GM23338 (cell line): Measurements from ENCODE around the gene ZCCHC4. TPM values are rescaled to one million over a fixed set of nuclear protein-coding genes. Genes with fewer than 3 reads are reported as not detected.

Experiments used
- ATAC-seq: fragments of 200-7000 bp; cut with Tn5 transposase; 3 replicates; pipeline ENCODE4 v1.9.1; 2020
- DNase-seq: peaks from one replicate; pipeline ENCODE4 v3.0.0-alpha.2; 2015; ENCODE audit warnings: low spot score
- H2AFZ ChIP-seq: fragments of 200-600 bp; sonication (generic); 2 replicates; pipeline ENCODE4 v1.8.0; 2016; ENCODE audit warnings: antibody characterized with exemption, mild to moderate bottlenecking, moderate library complexity
- H3F3A ChIP-seq: fragments of 200-600 bp; sonication (generic); replicated peaks from 2 replicates; pipeline ENCODE4 v1.8.0; 2017; ENCODE audit warnings: antibody characterized with exemption, mixed run types, low read depth
- H3K27ac ChIP-seq: fragments of 200-600 bp; sonication (generic); 2 replicates; pipeline ENCODE4 v1.6.1; 2016; ENCODE audit warnings: low read depth
- H3K27me3 ChIP-seq: fragments of 200-600 bp; sonication (generic); 2 replicates; pipeline ENCODE4 v1.8.0; 2016; ENCODE audit warnings: mild to moderate bottlenecking, mixed run types, moderate library complexity; ENCODE audit not compliant: insufficient read depth
- H3K36me3 ChIP-seq: fragments of 200-600 bp; sonication (generic); 2 replicates; pipeline ENCODE4 v1.8.0; 2016; ENCODE audit warnings: mild to moderate bottlenecking; ENCODE audit not compliant: insufficient read depth
- H3K4me1 ChIP-seq: fragments of 200-600 bp; sonication (generic); 2 replicates; pipeline ENCODE4 v1.8.0; 2016; ENCODE audit warnings: mild to moderate bottlenecking, moderate library complexity; ENCODE audit not compliant: insufficient read depth
- H3K4me2 ChIP-seq: fragments of 200-600 bp; sonication (generic); 2 replicates; pipeline ENCODE4 v1.7.1; 2017; ENCODE audit warnings: mixed run types
- H3K4me3 ChIP-seq: fragments of 200-600 bp; sonication (generic); 2 replicates; pipeline ENCODE4 v1.6.1; 2016; ENCODE audit warnings: mixed run types
- H3K79me2 ChIP-seq: fragments of 200-600 bp; sonication (generic); replicated peaks from 2 replicates; pipeline ENCODE4 v1.8.0; 2017; ENCODE audit warnings: mild to moderate bottlenecking; ENCODE audit not compliant: insufficient read depth
- H3K9me2 ChIP-seq: fragments of 200-600 bp; sonication (generic); 2 replicates; pipeline ENCODE4 v1.8.0; 2017; ENCODE audit not compliant: insufficient read depth
- H4K20me1 ChIP-seq: fragments of 200-600 bp; sonication (generic); replicated peaks from 2 replicates; pipeline ENCODE4 v1.8.0; 2017; ENCODE audit warnings: mild to moderate bottlenecking; ENCODE audit not compliant: insufficient read depth
- H3K27ac Mint-ChIP-seq: 2 replicates; pipeline ENCODE4 v1.8.0; 2020; ENCODE audit warnings: inconsistent platforms, mild to moderate bottlenecking, moderate library complexity, mixed read lengths
- H3K27me3 Mint-ChIP-seq: 3 replicates; pipeline ENCODE4 v1.8.0; 2022; ENCODE audit warnings: low read depth, mild to moderate bottlenecking, moderate library complexity, mixed read lengths, inconsistent platforms; ENCODE audit not compliant: insufficient read depth, poor library complexity
- H3K36me3 Mint-ChIP-seq: 3 replicates; pipeline ENCODE4 v1.8.0; 2021; ENCODE audit warnings: low read depth, mild to moderate bottlenecking, inconsistent platforms, moderate library complexity, mixed read lengths
- H3K4me1 Mint-ChIP-seq: 3 replicates; pipeline ENCODE4 v1.8.0; 2020; ENCODE audit warnings: mild to moderate bottlenecking, inconsistent platforms, mixed read lengths
- H3K4me3 Mint-ChIP-seq: 3 replicates; pipeline ENCODE4 v1.8.0; 2021; ENCODE audit warnings: moderate library complexity, mild to moderate bottlenecking, inconsistent platforms, mixed read lengths
- H3K9me3 Mint-ChIP-seq: 3 replicates; pipeline ENCODE4 v1.8.0; 2020; ENCODE audit warnings: moderate library complexity, mild to moderate bottlenecking, inconsistent platforms, mixed read lengths
- CREB1 ChIP-seq: fragments of 250-450 bp; sonication (Bioruptor Pico); IDR thresholded peaks from 2 replicates; pipeline ENCODE4 v1.5.0; 2020; ENCODE audit warnings: low read depth, mild to moderate bottlenecking, moderate library complexity
- EZH2 ChIP-seq: fragments of 200-600 bp; sonication (generic); IDR thresholded peaks from one replicate; pipeline ENCODE4 v1.8.0; 2017; ENCODE audit warnings: antibody characterized with exemption, mild to moderate bottlenecking, low read depth; ENCODE audit not compliant: unreplicated experiment
- EZH2phosphoT487 ChIP-seq: fragments of 200-600 bp; sonication (generic); IDR thresholded peaks from one replicate; pipeline ENCODE4 v1.8.1; 2018; ENCODE audit warnings: antibody characterized with exemption; ENCODE audit not compliant: unreplicated experiment
- JUNB ChIP-seq: IDR thresholded peaks from one replicate; pipeline ENCODE4 v1.6.1; 2016; ENCODE audit warnings: antibody characterized with exemption; ENCODE audit not compliant: unreplicated experiment
- NANOG ChIP-seq: IDR thresholded peaks from 2 replicates; pipeline ENCODE4 v1.6.1; 2016; ENCODE audit warnings: antibody characterized with exemption, borderline replicate concordance
- POLR2AphosphoS5 ChIP-seq: IDR thresholded peaks from 2 replicates; pipeline ENCODE4 v1.6.1; 2016; ENCODE audit warnings: antibody characterized with exemption, low read depth
- STAT1 ChIP-seq: IDR thresholded peaks from one replicate; pipeline ENCODE4 v1.6.1; 2016; ENCODE audit warnings: antibody characterized with exemption; ENCODE audit not compliant: unreplicated experiment
- ZNF114 ChIP-seq: fragments of 250-450 bp; sonication (Bioruptor Pico); IDR thresholded peaks from 2 replicates; pipeline ENCODE4 v1.5.0; 2020; ENCODE audit warnings: mild to moderate bottlenecking, moderate library complexity
- polyA plus RNA-seq: library from polyadenylated mRNA; unstranded; fragments of >200 nt; fragmentation: Nextera tagmentation; extraction: Ambion mirVana; gene quantifications from 2 replicates; pipeline ENCODE4 v1.2.1, GENCODE V29; 2016
- total RNA-seq: library from RNA; depleted of rRNA; stranded (reverse); fragments of >200 nt; shearing (Covaris generic); gene quantifications from 2 replicates; pipeline ENCODE4 v1.2.3, GENCODE V29; 2014
- TF ChIP-seq, protein P1 (sequence below): IDR thresholded peaks from one replicate; pipeline ENCODE4 v1.6.1; 2018; ENCODE audit warnings: antibody characterized with exemption; ENCODE audit not compliant: unreplicated experiment
- TF ChIP-seq, protein P2 (sequence below): IDR thresholded peaks from 2 replicates; pipeline ENCODE4 v1.6.1; 2016; ENCODE audit warnings: antibody characterized with exemption
- TF ChIP-seq, protein P3 (sequence below), 2 experiments: fragments of 200-600 bp in 1 of 2; sonication (generic) in 1 of 2; conservative IDR thresholded peaks; 2 replicates each; pipeline versions ENCODE4 v1.5.1 to v1.6.1; 2016 to 2017; ENCODE audit warnings: antibody characterized with exemption in 2 of 2, low read depth in 2 of 2, mild to moderate bottlenecking in 2 of 2, moderate library complexity in 1 of 2

ZCCHC4 gene
- total and polyA plus RNA-seq, 2 experiments from 2014 or later: 11.3 to 17.9 TPM

DNA sequence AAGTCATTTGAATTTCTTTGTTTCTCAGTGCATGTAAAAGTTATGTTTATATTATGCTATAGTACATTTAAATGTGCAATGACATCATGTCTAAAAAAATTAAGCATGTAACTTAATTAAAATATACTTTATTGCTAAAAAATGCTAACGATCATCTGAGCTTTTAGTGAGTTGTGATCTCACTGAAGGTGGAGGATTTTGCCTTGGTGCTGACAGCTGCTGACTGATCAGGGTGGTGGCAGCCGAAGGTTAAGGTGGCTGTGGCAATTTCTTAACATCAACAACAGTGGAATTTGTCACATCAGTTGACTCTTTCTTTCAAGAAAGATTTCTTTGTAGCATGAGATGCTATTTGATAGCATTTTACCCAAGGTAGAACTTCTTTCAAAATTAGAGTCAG lies 71.1 kb downstream of the ZCCHC4 start:
- no peaks in the 10 kb centered on the region for H3K9me3 Mint-ChIP-seq
- TF ChIP-seq JUNB (no peak), STAT1 (no peak), CREB1 (CRISPR knock-in tag) (no peak), ZNF114 (CRISPR knock-in tag) (no peak), POLR2AphosphoS5 (no peak), EZH2phosphoT487 (no peak), EZH2 (no peak)
- TF ChIP-seq, protein P1, sequence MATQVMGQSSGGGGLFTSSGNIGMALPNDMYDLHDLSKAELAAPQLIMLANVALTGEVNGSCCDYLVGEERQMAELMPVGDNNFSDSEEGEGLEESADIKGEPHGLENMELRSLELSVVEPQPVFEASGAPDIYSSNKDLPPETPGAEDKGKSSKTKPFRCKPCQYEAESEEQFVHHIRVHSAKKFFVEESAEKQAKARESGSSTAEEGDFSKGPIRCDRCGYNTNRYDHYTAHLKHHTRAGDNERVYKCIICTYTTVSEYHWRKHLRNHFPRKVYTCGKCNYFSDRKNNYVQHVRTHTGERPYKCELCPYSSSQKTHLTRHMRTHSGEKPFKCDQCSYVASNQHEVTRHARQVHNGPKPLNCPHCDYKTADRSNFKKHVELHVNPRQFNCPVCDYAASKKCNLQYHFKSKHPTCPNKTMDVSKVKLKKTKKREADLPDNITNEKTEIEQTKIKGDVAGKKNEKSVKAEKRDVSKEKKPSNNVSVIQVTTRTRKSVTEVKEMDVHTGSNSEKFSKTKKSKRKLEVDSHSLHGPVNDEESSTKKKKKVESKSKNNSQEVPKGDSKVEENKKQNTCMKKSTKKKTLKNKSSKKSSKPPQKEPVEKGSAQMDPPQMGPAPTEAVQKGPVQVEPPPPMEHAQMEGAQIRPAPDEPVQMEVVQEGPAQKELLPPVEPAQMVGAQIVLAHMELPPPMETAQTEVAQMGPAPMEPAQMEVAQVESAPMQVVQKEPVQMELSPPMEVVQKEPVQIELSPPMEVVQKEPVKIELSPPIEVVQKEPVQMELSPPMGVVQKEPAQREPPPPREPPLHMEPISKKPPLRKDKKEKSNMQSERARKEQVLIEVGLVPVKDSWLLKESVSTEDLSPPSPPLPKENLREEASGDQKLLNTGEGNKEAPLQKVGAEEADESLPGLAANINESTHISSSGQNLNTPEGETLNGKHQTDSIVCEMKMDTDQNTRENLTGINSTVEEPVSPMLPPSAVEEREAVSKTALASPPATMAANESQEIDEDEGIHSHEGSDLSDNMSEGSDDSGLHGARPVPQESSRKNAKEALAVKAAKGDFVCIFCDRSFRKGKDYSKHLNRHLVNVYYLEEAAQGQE: no peak
- TF ChIP-seq, protein P2, sequence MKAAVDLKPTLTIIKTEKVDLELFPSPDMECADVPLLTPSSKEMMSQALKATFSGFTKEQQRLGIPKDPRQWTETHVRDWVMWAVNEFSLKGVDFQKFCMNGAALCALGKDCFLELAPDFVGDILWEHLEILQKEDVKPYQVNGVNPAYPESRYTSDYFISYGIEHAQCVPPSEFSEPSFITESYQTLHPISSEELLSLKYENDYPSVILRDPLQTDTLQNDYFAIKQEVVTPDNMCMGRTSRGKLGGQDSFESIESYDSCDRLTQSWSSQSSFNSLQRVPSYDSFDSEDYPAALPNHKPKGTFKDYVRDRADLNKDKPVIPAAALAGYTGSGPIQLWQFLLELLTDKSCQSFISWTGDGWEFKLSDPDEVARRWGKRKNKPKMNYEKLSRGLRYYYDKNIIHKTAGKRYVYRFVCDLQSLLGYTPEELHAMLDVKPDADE: no peak
- no peaks in the 10 kb centered on the region for H3K4me1 Mint-ChIP-seq
- no peak overlapping the region for H3K27ac ChIP-seq
- peaks cover 25% of the 10 kb centered on the region; the same call in 1 of the 2 replicates for H3K36me3 ChIP-seq
- no peaks in the 10 kb centered on the region for H3K27me3 ChIP-seq
- no peak for ATAC-seq
- H3F3A ChIP-seq: no peaks in the 10 kb centered on the region
- H3K4me3 Mint-ChIP-seq: no peak overlapping the region
- H3K4me2 ChIP-seq: no peak overlapping the region
- no peaks in the 10 kb centered on the region for H4K20me1 ChIP-seq
- peaks cover 27% of the 10 kb centered on the region for H3K79me2 ChIP-seq
- 0 out of 2 replicates have a peak, but pooled peaks cover under 1% of the 10 kb centered on the region for H3K4me1 ChIP-seq
- H3K27ac Mint-ChIP-seq: no peak overlapping the region
- H2AFZ ChIP-seq: no peak overlapping the region
- H3K36me3 Mint-ChIP-seq: peaks cover 51% of the 10 kb centered on the region; the same call in 2 of the 3 replicates
- H3K9me2 ChIP-seq: no peaks in the 10 kb centered on the region
- DNase-seq: no peak
- H3K4me3 ChIP-seq: no peak overlapping the region
- H3K27me3 Mint-ChIP-seq: peaks cover 2% of the 10 kb centered on the region

DNA sequence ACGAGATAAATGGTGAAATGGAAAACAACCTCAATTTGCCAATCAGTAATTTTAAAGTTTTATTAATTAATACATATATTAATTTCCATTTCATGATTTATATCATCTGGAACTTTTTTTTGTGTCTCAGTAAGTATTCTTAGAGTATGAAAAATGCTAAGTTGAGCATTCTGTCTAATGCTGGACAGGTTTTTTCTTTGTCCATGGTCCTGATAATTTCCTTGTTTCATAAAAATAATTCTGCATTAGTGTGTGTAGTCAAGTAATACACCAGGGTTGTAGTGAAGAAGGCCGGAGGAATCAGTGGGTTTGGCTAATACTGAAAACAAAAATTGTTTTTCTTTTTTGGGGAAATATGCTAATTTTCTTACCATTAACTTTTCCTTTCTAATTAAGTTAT lies 74.4 kb downstream of the ZCCHC4 start:
- ATAC-seq (no peak), DNase-seq (no peak)
- Histone ChIP-seq H2AFZ (no peak overlapping the region), H3K4me2 (no peak overlapping the region), H3K36me3 (peaks cover 32% of the 10 kb centered on the region; the same call in 1 of the 2 replicates), H3F3A (no peaks in the 10 kb centered on the region), H3K9me2 (no peaks in the 10 kb centered on the region), H3K27ac (no peak overlapping the region), H3K4me1 (no peaks in the 10 kb centered on the region), H3K4me3 (no peak overlapping the region), H3K79me2 (peaks cover 5% of the 10 kb centered on the region; the same call in 1 of the 2 replicates), H3K27me3 (no peaks in the 10 kb centered on the region), H4K20me1 (no peaks in the 10 kb centered on the region; the same call in 1 of the 2 replicates)
- Mint-ChIP-seq H3K4me3 (no peak overlapping the region), H3K36me3 (peaks cover 55% of the 10 kb centered on the region; the same call in 2 of the 3 replicates), H3K27ac (no peak overlapping the region), H3K9me3 (no peaks in the 10 kb centered on the region), H3K27me3 (peaks cover 2% of the 10 kb centered on the region), H3K4me1 (no peaks in the 10 kb centered on the region)
- TF ChIP-seq, protein P3, sequence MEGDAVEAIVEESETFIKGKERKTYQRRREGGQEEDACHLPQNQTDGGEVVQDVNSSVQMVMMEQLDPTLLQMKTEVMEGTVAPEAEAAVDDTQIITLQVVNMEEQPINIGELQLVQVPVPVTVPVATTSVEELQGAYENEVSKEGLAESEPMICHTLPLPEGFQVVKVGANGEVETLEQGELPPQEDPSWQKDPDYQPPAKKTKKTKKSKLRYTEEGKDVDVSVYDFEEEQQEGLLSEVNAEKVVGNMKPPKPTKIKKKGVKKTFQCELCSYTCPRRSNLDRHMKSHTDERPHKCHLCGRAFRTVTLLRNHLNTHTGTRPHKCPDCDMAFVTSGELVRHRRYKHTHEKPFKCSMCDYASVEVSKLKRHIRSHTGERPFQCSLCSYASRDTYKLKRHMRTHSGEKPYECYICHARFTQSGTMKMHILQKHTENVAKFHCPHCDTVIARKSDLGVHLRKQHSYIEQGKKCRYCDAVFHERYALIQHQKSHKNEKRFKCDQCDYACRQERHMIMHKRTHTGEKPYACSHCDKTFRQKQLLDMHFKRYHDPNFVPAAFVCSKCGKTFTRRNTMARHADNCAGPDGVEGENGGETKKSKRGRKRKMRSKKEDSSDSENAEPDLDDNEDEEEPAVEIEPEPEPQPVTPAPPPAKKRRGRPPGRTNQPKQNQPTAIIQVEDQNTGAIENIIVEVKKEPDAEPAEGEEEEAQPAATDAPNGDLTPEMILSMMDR (conservative IDR thresholded peaks at IDR 0.05; ENCODE audit: low read depth in 2 of 2): no peak
- no peak for TF ChIP-seq CREB1 (CRISPR knock-in tag)
- no peak for TF ChIP-seq EZH2
- TF ChIP-seq NANOG: no peak
